ENCODE data around the gene DHX29.

DNA sequence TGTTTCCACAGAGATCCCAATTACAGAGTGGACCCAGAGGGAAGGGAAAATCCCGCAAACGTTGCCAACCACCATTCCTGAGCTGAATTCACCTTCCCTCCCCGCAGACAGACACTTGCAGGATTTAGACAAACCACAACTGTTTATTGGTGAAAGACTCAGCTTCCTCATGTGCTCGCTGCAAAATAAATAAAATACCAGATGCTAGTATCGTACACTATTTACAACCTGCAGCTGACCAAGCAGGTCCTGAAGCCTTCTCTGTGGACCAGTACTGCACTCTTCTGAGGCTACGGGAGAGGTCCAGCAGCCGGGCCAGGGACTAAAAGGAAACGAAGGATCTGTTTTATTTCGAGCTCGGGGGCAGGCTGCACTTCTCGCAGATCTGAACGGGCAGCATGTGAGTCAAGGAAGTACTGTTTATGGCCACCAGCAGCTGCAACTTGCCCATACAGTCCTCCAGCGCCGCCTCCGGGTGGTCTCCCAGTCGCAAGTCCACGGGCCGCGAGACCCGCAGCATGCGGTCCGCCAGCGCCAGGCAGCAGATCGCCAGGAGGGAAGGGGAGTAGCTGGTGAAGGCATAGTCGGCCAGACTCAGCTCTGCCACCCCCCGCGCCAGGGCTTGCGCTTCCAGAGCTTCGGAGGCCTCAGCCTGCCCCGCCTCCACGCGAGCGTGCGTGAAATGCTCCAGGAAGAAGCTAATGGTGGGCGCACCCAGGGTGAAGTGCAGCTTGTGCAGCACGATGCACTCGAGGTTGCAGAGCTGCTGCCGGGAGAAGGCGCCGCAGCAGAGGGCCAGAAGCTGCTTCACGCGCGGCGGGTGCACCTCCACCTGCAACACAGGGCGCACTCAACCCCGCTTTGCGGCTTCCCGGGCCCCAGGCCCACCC is 76.2 kb downstream of the DHX29 start:
- TF ChIP-seq, protein P1, sequence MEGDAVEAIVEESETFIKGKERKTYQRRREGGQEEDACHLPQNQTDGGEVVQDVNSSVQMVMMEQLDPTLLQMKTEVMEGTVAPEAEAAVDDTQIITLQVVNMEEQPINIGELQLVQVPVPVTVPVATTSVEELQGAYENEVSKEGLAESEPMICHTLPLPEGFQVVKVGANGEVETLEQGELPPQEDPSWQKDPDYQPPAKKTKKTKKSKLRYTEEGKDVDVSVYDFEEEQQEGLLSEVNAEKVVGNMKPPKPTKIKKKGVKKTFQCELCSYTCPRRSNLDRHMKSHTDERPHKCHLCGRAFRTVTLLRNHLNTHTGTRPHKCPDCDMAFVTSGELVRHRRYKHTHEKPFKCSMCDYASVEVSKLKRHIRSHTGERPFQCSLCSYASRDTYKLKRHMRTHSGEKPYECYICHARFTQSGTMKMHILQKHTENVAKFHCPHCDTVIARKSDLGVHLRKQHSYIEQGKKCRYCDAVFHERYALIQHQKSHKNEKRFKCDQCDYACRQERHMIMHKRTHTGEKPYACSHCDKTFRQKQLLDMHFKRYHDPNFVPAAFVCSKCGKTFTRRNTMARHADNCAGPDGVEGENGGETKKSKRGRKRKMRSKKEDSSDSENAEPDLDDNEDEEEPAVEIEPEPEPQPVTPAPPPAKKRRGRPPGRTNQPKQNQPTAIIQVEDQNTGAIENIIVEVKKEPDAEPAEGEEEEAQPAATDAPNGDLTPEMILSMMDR (IDR thresholded peaks at IDR 0.05), result peak in 1 of 4 experiments; percentile 8
- TF ChIP-seq POLR2A (IDR thresholded peaks at IDR 0.05), result no peak

All from prostate gland (tissue), 2 donors.